ENCODE measurements around the gene PLB1.

DNA sequence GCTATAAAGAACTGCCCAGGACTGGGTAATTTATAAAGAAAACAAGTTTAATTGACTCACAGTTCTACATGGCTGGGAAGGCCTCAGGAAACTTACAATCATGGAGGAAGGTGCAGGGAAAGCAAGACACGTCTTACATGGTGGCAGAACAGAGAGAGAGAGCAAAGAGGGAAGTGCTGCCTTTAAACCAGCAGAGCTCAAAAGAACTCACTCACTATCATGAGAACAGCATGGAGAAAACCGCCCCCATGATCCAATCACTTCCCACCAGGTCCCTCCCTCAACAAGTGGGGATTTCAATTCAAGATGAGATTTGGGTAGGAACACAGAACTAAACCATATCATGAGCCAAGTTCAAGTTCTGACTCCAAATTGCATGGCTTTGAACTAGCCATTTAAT, 193.0 kb downstream of the PLB1 start:
- TF ChIP-seq, protein P1, sequence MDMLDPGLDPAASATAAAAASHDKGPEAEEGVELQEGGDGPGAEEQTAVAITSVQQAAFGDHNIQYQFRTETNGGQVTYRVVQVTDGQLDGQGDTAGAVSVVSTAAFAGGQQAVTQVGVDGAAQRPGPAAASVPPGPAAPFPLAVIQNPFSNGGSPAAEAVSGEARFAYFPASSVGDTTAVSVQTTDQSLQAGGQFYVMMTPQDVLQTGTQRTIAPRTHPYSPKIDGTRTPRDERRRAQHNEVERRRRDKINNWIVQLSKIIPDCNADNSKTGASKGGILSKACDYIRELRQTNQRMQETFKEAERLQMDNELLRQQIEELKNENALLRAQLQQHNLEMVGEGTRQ (IDR thresholded peaks at IDR 0.05), result no peak
- TF ChIP-seq CTCF (IDR thresholded peaks at IDR 0.05), result no peak

All from A549 (cell line).